ENCODE measurements around the gene MYOF. TPM values are rescaled to one million over a fixed set of nuclear protein-coding genes. Genes with fewer than 3 reads are reported as not detected.
A peak's percentile ranks its signal among the peaks of the same experiment; 100 is the strongest.

Gene MYOF
- polyA plus RNA-seq, 1 of the 3 experiments (the other 2 are of a cell fraction), result 103 TPM

- TF ChIP-seq TCF12 (IDR thresholded peaks at IDR 0.05), result peak; percentile 44; the same call in 1 of the 2 replicates
- no peak for TF ChIP-seq RFX5 (IDR thresholded peaks at IDR 0.05; ENCODE audit: low read length)
- TF ChIP-seq CTCF (IDR thresholded peaks at IDR 0.05), result no peak; the same call in 1 of the 2 replicates
- peak in 1 of 2 experiments; percentile 60; a peak in 1 of 4 replicates for TF ChIP-seq EP300 (IDR thresholded peaks at IDR 0.05; ENCODE audit: borderline replicate concordance in 1 of 2, low read depth in 1 of 2, low read length in 1 of 2)
- peak; percentile 85 for TF ChIP-seq FOSL2 (IDR thresholded peaks at IDR 0.05; ENCODE audit: borderline replicate concordance, low read depth)
- TF ChIP-seq FOXM1 (IDR thresholded peaks at IDR 0.05; ENCODE audit: low read depth), result 0 out of 2 replicates have a peak, but pooled peaks have one; percentile 16
- TF ChIP-seq USF2 (IDR thresholded peaks at IDR 0.05; ENCODE audit: borderline replicate concordance, low read depth, low read length), result no peak
- TF ChIP-seq MAX (IDR thresholded peaks at IDR 0.05; ENCODE audit: low read depth), result peak; percentile 86
- TF ChIP-seq NRF1 (IDR thresholded peaks at IDR 0.05; ENCODE audit: low read depth, low read length), result no peak
- peak; percentile 63; the same call in 1 of the 2 replicates for TF ChIP-seq SIN3A (IDR thresholded peaks at IDR 0.05; ENCODE audit: borderline replicate concordance, low read depth, low read length)
- peak; percentile 40; the same call in 1 of the 2 replicates for TF ChIP-seq NFIC (IDR thresholded peaks at IDR 0.05; ENCODE audit: borderline replicate concordance)
- peak; percentile 92 for TF ChIP-seq JUND (IDR thresholded peaks at IDR 0.05)
- TF ChIP-seq RXRA (IDR thresholded peaks at IDR 0.05; ENCODE audit: borderline replicate concordance, low read depth), result 0 out of 2 replicates have a peak, but pooled peaks have one; percentile 46
- TF ChIP-seq GATA2 (CRISPR knock-in tag; IDR thresholded peaks at IDR 0.05), result no peak
- no peak for TF ChIP-seq FOXJ3 (CRISPR knock-in tag; IDR thresholded peaks at IDR 0.05)
- no peak for TF ChIP-seq ELF1 (IDR thresholded peaks at IDR 0.05)
- TF ChIP-seq MXI1 (IDR thresholded peaks at IDR 0.05; ENCODE audit: low read depth, low read length), result no peak
- TF ChIP-seq EZH2phosphoT487 (IDR thresholded peaks at IDR 0.05; ENCODE audit: borderline replicate concordance, low read depth), result no peak
- peak; percentile 10; the same call in 1 of the 2 replicates for TF ChIP-seq POLR2AphosphoS5 (IDR thresholded peaks at IDR 0.05; ENCODE audit: low read depth, low read length)
- TF ChIP-seq, protein P1, sequence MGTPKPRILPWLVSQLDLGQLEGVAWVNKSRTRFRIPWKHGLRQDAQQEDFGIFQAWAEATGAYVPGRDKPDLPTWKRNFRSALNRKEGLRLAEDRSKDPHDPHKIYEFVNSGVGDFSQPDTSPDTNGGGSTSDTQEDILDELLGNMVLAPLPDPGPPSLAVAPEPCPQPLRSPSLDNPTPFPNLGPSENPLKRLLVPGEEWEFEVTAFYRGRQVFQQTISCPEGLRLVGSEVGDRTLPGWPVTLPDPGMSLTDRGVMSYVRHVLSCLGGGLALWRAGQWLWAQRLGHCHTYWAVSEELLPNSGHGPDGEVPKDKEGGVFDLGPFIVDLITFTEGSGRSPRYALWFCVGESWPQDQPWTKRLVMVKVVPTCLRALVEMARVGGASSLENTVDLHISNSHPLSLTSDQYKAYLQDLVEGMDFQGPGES (IDR thresholded peaks at IDR 0.05; ENCODE audit: low read depth, low read length), result no peak
- TF ChIP-seq RAD21 (IDR thresholded peaks at IDR 0.05; ENCODE audit: low read length), result no peak
- TF ChIP-seq CHD2 (IDR thresholded peaks at IDR 0.05; ENCODE audit: low read length, partially characterized antibody), result no peak
- TF ChIP-seq, protein P2, sequence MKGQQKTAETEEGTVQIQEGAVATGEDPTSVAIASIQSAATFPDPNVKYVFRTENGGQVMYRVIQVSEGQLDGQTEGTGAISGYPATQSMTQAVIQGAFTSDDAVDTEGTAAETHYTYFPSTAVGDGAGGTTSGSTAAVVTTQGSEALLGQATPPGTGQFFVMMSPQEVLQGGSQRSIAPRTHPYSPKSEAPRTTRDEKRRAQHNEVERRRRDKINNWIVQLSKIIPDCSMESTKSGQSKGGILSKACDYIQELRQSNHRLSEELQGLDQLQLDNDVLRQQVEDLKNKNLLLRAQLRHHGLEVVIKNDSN (IDR thresholded peaks at IDR 0.05; ENCODE audit: borderline replicate concordance, low read depth), result peak; percentile 59; the same call in 1 of the 2 replicates
- TF ChIP-seq PBX3 (IDR thresholded peaks at IDR 0.05), result peak; percentile 45; the same call in 1 of the 2 replicates
Measured at GRCh38 chr10:93437086-93437945, 44.8 kb downstream of the MYOF start (continued).

Data from SK-N-SH (cell line).